HG03064 (cell line): ENCODE results near the gene LIN7A.
"Not testable (repeated sequence)": the region's sequence is repeated elsewhere in the genome, so short reads cannot be mapped to it uniquely, and the experiment has no call there.

Experiments
- ATAC-seq: cut with Tn5 transposase; IDR thresholded peaks from one replicate; pipeline ENCODE4 v1.9.1; 2021; ENCODE audit warnings: low read depth; ENCODE audit not compliant: unreplicated experiment

Gene LIN7A

GRCh38 chr12:80814453-80814852 is 123.3 kb downstream of the LIN7A start:
- ATAC-seq = no peak

DNA sequence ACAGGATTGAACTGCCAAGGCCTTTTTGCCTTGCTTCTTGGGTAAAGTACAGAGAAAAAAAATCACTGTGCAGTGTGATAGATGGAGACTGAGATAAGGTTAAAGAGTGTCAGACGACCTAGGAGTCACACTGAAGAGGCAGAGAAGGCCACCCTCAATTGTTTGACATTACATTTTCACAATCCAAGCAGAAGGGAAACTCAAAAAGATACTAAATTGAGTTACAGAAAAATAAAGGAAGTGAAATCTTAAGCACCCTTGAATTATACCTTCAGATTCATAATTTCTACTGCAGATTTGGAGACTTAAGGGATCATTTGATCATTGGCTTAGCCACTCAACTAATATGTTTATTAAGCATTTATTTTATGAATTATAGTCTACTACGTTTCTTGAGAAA is 123.9 kb downstream of the LIN7A start:
- ATAC-seq = no peak

GRCh38 chr12:80811957-80812708 is 125.6 kb downstream of the LIN7A start:
- ATAC-seq = peak; percentile 34

GRCh38 chr12:80810874-80811273 is 126.9 kb downstream of the LIN7A start:
- no peak for ATAC-seq

DNA sequence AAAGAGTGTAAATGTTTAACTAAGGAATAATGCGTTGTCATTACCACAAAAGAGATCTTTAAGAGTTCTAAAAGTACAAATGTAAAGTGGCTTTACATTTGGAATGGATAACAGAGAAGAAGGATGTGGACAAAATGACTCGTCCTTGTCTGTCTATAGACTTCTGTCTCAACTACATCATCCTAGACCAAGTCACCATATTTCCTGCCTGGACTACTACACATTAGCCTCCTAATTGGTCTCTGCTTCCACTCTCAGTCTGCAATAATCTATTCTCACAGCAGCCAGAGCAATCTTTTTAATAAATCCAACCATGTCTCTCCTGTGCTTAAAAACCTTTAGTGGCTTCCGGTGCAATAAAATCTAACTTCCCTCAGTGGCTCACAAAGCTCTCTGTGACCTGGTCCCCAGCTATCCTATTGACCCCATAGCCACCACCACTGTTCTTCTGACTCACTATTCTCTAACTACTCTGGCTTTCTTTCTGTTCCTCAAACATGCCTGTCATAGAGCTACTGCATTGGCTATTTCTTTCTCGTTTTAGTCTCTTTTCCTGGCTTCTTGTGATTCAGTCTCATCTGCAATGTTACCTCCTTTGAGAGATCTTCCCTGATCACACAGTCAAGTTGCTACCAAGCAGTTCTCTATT is 130.0 kb downstream of the LIN7A start:
- ATAC-seq = peak; percentile 67

GRCh38 chr12:80805106-80805505 is 132.6 kb downstream of the LIN7A start:
- no peak for ATAC-seq

GRCh38 chr12:80802652-80803400 is 134.9 kb downstream of the LIN7A start:
- ATAC-seq = peak; percentile 89

GRCh38 chr12:80798281-80798680 is 139.5 kb downstream of the LIN7A start:
- ATAC-seq = no peak

- no peak for ATAC-seq
These were observed 143.2 kb downstream of the LIN7A start for GRCh38 chr12:80794551-80794950.

DNA sequence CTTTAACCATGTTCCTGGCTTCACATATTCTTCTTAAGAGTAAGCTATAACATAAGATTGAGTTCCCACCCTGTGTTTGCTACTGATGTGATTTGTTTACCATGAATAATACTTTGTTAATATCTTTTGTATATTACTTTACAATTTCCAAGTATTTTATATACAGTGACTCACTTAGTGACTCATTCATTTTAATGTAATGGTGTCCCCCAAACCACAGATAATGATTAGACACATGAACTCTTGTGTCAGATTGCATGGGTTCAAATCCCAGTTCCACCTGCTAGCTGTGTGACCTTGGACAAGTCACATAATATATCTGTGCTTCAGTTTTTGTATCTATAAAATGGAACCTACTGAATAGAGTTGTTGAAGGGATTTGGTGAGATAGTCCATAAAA is 144.9 kb downstream of the LIN7A start:
- no peak for ATAC-seq

- no peak for ATAC-seq
These were observed 145.9 kb downstream of the LIN7A start for GRCh38 chr12:80791863-80792262.

DNA sequence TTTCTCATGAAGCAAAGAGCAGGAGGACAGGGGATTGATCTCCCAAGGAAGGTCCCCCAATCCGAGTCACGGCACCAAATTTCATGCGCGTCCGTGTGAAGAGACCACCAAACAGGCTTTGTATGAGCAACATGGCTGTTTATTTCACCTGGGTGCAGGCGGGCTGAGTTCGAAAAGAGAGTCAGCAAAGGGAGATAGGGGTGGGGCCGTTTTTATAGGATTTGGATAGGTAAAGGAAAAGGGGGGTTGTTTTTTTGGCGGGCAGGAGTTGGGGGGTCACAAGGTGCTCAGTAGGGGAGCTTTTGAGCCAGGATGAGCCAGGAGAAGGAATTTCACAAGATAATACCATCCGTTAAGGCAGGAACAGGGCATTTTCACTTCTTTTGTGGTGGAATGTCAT is 149.3 kb downstream of the LIN7A start:
- not testable (repeated sequence) for ATAC-seq

DNA sequence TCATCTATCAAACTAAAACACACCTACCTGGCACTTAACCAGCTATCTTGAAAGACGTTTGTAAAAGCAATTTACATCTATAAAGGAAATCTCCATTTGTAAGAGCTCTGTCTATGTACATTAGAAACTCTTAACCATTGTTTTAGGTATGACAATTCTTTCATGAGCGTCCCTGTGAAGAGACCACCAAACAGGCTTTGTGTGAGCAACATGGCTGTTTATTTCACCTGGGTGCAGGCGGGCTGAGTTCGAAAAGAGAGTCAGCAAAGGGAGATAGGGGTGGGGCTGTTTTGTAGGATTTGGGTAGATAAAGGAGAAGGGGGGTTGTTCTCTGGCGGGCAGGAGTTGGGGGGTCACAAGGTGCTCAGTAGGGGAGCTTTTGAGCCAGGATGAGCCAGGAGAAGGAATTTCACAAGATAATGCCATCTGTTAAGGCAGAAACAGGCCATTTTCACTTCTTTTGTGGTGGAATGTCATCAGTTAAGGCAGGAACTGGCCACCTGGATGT is 154.7 kb downstream of the LIN7A start:
- ATAC-seq = not testable (repeated sequence)

DNA sequence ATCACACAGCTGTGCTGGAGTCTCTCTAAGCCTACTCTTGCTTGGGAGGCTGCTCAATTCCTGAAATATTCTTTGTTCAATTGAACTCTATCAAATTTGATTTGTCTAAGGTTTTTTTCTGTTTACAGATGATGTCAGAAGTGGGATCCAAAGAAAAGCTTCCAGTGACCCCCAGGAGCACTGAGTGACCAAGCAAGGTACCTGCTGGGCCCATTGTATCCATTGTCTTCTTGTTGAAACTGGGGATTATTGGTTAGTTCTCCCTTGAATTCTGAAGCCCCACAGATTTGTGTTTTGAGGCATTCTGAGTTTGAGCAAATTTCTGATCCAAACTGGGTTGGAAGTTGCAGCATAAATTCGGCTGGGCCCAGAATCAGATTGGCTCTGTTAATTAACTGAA is 156.4 kb downstream of the LIN7A start:
- no peak for ATAC-seq

DNA sequence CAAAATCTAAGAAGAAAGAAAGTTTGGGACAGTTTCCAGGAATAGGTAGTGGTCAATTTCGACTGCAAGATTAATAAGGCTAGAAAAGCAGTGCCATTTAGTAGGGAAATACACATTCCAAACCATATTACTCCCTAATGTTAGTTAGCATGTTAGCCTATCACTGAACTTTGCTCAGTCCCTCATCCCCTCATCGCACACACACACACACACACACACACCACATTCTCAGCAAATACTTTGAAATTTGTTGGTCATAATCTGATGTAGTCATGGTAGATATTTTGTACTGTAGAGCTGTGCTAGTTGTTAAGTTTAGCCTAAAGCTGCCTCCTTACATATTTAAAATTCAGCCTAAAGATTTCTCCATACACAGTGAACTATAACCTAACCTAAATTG is 157.0 kb downstream of the LIN7A start:
- ATAC-seq = no peak

- peak; percentile 95 for ATAC-seq
These were observed 159.7 kb downstream of the LIN7A start for GRCh38 chr12:80778005-80778541.

DNA sequence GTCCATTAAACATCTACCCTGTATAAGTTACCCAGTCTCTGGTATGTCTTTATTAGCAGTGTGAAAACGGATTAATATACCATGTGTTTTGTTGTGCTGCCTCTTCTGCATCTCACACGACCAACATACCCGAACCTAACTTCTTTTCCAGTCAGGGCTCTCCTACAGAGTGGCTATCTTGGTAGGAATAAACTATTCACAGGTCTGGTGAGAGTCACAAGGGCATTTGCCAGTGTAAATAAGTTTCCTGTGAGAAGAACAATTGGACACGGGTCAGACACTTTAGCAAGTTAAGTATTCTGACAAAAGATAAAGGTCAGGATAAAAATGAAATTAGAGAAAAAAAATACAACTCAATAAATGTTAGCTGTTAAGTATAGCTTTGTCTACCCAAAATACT is 160.1 kb downstream of the LIN7A start:
- no peak for ATAC-seq

GRCh38 chr12:80776706-80777105 is 161.0 kb downstream of the LIN7A start:
- no peak for ATAC-seq

DNA sequence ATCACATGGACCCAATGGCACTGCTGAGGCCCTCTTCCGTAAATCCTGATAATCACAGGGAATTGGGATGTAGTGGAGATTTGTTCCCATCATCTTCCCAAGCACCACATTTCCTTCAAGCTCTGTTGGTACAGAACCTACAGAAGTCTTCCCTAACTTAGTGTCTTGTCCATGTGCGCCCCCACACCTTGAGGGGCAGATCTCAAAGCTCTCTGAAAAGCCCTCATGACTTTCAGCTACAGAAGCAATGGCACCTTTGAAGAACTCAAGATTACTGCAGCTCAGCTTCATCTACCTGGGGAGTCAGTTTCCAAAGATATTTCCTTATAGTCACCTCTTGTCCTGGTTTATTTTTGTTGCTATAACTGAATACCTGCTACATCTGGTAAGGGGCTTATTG is 166.8 kb downstream of the LIN7A start:
- ATAC-seq = no peak

DNA sequence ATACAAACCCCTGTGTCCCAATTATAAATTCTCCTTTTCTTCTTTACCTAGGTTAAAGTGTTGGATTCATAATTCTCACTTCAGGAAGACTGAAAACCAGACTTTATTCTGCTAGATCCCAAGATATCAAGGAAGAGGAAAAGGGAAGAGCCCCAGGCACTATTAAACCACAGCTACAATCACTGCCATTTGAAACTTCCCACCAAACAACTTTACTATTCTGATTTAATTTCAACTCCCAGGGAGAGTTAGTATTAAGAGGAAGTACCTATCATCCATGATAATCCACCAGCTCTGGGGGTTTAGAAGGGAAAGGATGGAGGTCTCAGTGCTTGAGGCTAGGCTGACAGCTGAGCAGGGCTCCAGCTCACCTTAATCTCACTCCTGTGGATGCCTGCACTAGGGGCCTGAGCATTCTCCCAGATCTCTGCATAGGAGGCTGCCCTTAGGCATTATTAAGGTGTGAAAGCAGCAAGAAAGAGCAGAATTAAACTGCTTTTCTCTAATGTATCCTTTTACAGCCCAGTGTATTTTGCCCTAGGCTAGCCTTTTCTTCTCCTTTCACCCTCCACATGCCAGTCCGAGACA is 168.1 kb downstream of the LIN7A start:
- ATAC-seq = no peak

DNA sequence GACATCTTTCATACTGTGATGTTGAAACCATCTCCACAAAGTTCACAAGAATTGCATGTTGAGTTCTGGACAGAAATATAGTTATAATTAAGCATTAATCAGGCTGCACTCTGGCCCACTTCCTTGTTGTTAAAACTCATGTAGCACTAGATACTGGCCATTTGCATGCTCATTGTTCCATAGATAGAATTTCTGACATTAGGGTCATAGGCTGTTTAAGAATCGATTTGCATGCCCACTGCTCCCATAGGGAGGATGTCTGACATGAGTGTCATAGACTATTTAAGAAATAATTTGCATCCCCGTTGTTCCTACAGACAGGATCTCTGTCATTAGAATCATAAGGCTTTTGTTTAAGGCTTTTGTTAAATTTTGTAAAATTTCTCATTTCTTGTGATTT is 170.8 kb downstream of the LIN7A start:
- ATAC-seq = peak; percentile 87
